GM21447 (cell line): ENCODE results near the gene NEK11.

Source experiments
- ATAC-seq: cut with Tn5 transposase; IDR thresholded peaks from one replicate; pipeline ENCODE4 v1.9.1; 2021; ENCODE audit not compliant: unreplicated experiment

The NEK11 gene

GRCh38 chr3:131223373-131224289 lies 197.0 kb downstream of the NEK11 start:
- ATAC-seq: no peak

GRCh38 chr3:131224886-131225550 lies 198.3 kb downstream of the NEK11 start:
- ATAC-seq: no peak

GRCh38 chr3:131228522-131228921 lies 201.8 kb downstream of the NEK11 start:
- ATAC-seq: no peak

GRCh38 chr3:131231710-131232389 lies 205.2 kb downstream of the NEK11 start:
- ATAC-seq: no peak

GRCh38 chr3:131232711-131233267 lies 206.1 kb downstream of the NEK11 start:
- ATAC-seq: no peak

- ATAC-seq: no peak
These were observed 207.4 kb downstream of the NEK11 start for GRCh38 chr3:131233900-131234668.

GRCh38 chr3:131236421-131236820 lies 209.7 kb downstream of the NEK11 start:
- no peak for ATAC-seq

GRCh38 chr3:131238496-131238895 lies 211.8 kb downstream of the NEK11 start:
- no peak for ATAC-seq

GRCh38 chr3:131239267-131239666 lies 212.6 kb downstream of the NEK11 start:
- ATAC-seq: no peak

- no peak for ATAC-seq
These were observed 215.5 kb downstream of the NEK11 start for GRCh38 chr3:131242201-131242600.

GRCh38 chr3:131250466-131250865 lies 223.8 kb downstream of the NEK11 start:
- no peak for ATAC-seq

GRCh38 chr3:131260525-131260924 lies 233.8 kb downstream of the NEK11 start:
- no peak for ATAC-seq

GRCh38 chr3:131261104-131261503 lies 234.4 kb downstream of the NEK11 start:
- ATAC-seq: no peak

- no peak for ATAC-seq
These were observed 248.9 kb downstream of the NEK11 start for GRCh38 chr3:131275556-131275955.

- no peak for ATAC-seq
These were observed 251.3 kb downstream of the NEK11 start for GRCh38 chr3:131277836-131278497.

- ATAC-seq: no peak
These were observed 252.9 kb downstream of the NEK11 start for GRCh38 chr3:131279577-131279976.

GRCh38 chr3:131282379-131282778 lies 255.7 kb downstream of the NEK11 start:
- ATAC-seq: no peak

- no peak for ATAC-seq
These were observed 256.3 kb downstream of the NEK11 start for GRCh38 chr3:131282967-131283366.

GRCh38 chr3:131283862-131284261 lies 257.2 kb downstream of the NEK11 start:
- ATAC-seq: no peak

- ATAC-seq: no peak
These were observed 257.6 kb downstream of the NEK11 start for GRCh38 chr3:131284302-131284701.
